H9 (cell line): ENCODE data around the gene AP1G2. TPM values are rescaled to one million over a fixed set of nuclear protein-coding genes. Genes with fewer than 3 reads are reported as not detected.

Source experiments
- DNase-seq: peaks from one replicate; pipeline ENCODE4 v3.0.0-alpha.2; 2017
- H2AFZ ChIP-seq: one replicate; pipeline ENCODE4 v1.6.1; 2013; ENCODE audit warnings: mild to moderate bottlenecking, low read length, control low read depth, moderate library complexity
- H2AK5ac ChIP-seq: 2 replicates; pipeline ENCODE4 v1.6.1; 2013; ENCODE audit warnings: low read length, control low read depth, mixed read lengths; ENCODE audit not compliant: insufficient read length
- H2BK120ac ChIP-seq: one replicate; pipeline ENCODE4 v1.6.1; 2013; ENCODE audit warnings: low read depth, mild to moderate bottlenecking, low read length, control low read depth, inconsistent platforms; ENCODE audit not compliant: poor library complexity, severe bottlenecking
- H2BK12ac ChIP-seq: 2 replicates; pipeline ENCODE4 v1.6.1; 2013; ENCODE audit warnings: low read length, control low read depth, mixed read lengths, low read depth; ENCODE audit not compliant: insufficient read length
- H2BK15ac ChIP-seq: 2 replicates; pipeline ENCODE4 v1.6.1; 2013; ENCODE audit warnings: low read depth, low read length, control low read depth
- H2BK20ac ChIP-seq: one replicate; pipeline ENCODE4 v1.6.1; 2013; ENCODE audit warnings: low read depth, mild to moderate bottlenecking, low read length, control low read depth, inconsistent platforms; ENCODE audit not compliant: poor library complexity, severe bottlenecking
- H2BK5ac ChIP-seq: 2 replicates; pipeline ENCODE4 v1.6.1; 2013; ENCODE audit warnings: low read length, control low read depth, mixed read lengths; ENCODE audit not compliant: insufficient read length
- H3K14ac ChIP-seq: 2 replicates; pipeline ENCODE4 v1.6.1; 2013; ENCODE audit warnings: low read length, control low read depth; ENCODE audit not compliant: insufficient read depth
- H3K18ac ChIP-seq: 2 replicates; pipeline ENCODE4 v1.6.1; 2013; ENCODE audit warnings: low read depth, mild to moderate bottlenecking, mixed read lengths, low read length, control low read depth; ENCODE audit not compliant: insufficient read length
- H3K23ac ChIP-seq: 2 replicates; pipeline ENCODE4 v1.6.1; 2013; ENCODE audit warnings: low read length, control low read depth, mixed read lengths, low read depth; ENCODE audit not compliant: insufficient read length
- H3K23me2 ChIP-seq: 2 replicates; pipeline ENCODE4 v1.6.1; 2013; ENCODE audit warnings: low read depth, mild to moderate bottlenecking, mixed read lengths, low read length, control low read depth; ENCODE audit not compliant: insufficient read length, poor library complexity, severe bottlenecking
- H3K27ac ChIP-seq: 2 replicates; pipeline ENCODE4 v1.5.1; 2013; ENCODE audit warnings: low read length, control low read depth, mixed read lengths, low read depth; ENCODE audit not compliant: insufficient read length
- H3K27me3 ChIP-seq: 2 replicates; pipeline ENCODE4 v1.6.1; 2013; ENCODE audit warnings: low read length, control low read depth, inconsistent platforms; ENCODE audit not compliant: insufficient read depth
- H3K4ac ChIP-seq: 2 replicates; pipeline ENCODE4 v1.6.1; 2013; ENCODE audit warnings: low read depth, mild to moderate bottlenecking, control low read depth, inconsistent platforms, low read length, moderate library complexity
- H3K4me1 ChIP-seq: 2 replicates; pipeline ENCODE4 v1.6.1; 2013; ENCODE audit warnings: low read length, control low read depth, inconsistent platforms; ENCODE audit not compliant: insufficient read depth
- H3K4me2 ChIP-seq: 2 replicates; pipeline ENCODE4 v1.6.1; 2013; ENCODE audit warnings: low read length, control low read depth, mixed read lengths; ENCODE audit not compliant: insufficient read length, insufficient read depth
- H3K56ac ChIP-seq: 2 replicates; pipeline ENCODE4 v1.6.1; 2013; ENCODE audit warnings: low read depth, mild to moderate bottlenecking, mixed read lengths, low read length, control low read depth; ENCODE audit not compliant: insufficient read length
- H3K79me1 ChIP-seq: 2 replicates; pipeline ENCODE4 v1.6.1; 2013; ENCODE audit warnings: low read depth, mild to moderate bottlenecking, moderate library complexity, low read length, control low read depth, inconsistent platforms; ENCODE audit not compliant: insufficient read depth, poor library complexity, severe bottlenecking
- H3K79me2 ChIP-seq: 2 replicates; pipeline ENCODE4 v1.6.1; 2013; ENCODE audit warnings: low read length, control low read depth, inconsistent platforms; ENCODE audit not compliant: insufficient read depth
- H3K9ac ChIP-seq: 2 replicates; pipeline ENCODE4 v1.6.1; 2013; ENCODE audit warnings: low read length, control low read depth, mixed read lengths; ENCODE audit not compliant: insufficient read length; ENCODE audit errors: extremely low read depth
- H3K9me3 ChIP-seq: one replicate; pipeline ENCODE4 v1.6.1; 2013; ENCODE audit warnings: low read depth, low read length, inconsistent platforms; ENCODE audit not compliant: control insufficient read depth
- H3T11ph ChIP-seq: one replicate; pipeline ENCODE4 v1.6.1; 2013; ENCODE audit warnings: mild to moderate bottlenecking, low read length, control low read depth, inconsistent platforms
- H4K20me1 ChIP-seq: one replicate; pipeline ENCODE4 v1.6.1; 2013; ENCODE audit not compliant: control insufficient read depth, insufficient read length, insufficient read depth
- H4K5ac ChIP-seq: 2 replicates; pipeline ENCODE4 v1.6.1; 2013; ENCODE audit warnings: low read depth, mild to moderate bottlenecking, mixed read lengths, low read length, control low read depth; ENCODE audit not compliant: insufficient read length
- H4K8ac ChIP-seq: replicated peaks from 2 replicates; pipeline ENCODE4 v1.6.1; 2013; ENCODE audit warnings: low read length, control low read depth, mixed read lengths, low read depth; ENCODE audit not compliant: insufficient read length
- H4K91ac ChIP-seq: 2 replicates; pipeline ENCODE4 v1.6.1; 2013; ENCODE audit warnings: low read depth, mild to moderate bottlenecking, moderate library complexity, mixed read lengths, low read length, control low read depth; ENCODE audit not compliant: insufficient read length
- H3K27ac Mint-ChIP-seq, 3 experiments: 2 replicates in 2 of 3; 3 replicates in 1 of 3; pipeline ENCODE4 v1.8.0; 2020 to 2021; ENCODE audit warnings: mixed read lengths in 3 of 3, mild to moderate bottlenecking in 1 of 3, moderate library complexity in 1 of 3
- H3K27me3 Mint-ChIP-seq: 2 replicates; pipeline ENCODE4 v1.8.0; 2021; ENCODE audit warnings: low read depth, mild to moderate bottlenecking, moderate library complexity, mixed read lengths
- H3K36me3 Mint-ChIP-seq, 3 experiments: 2 replicates in 2 of 3; 3 replicates in 1 of 3; pipeline ENCODE4 v1.8.0; 2020 to 2021; ENCODE audit warnings: low read depth in 3 of 3, mixed read lengths in 3 of 3; ENCODE audit not compliant: insufficient read depth in 1 of 3
- H3K4me1 Mint-ChIP-seq, 2 experiments: 2 replicates each; pipeline ENCODE4 v1.8.0; 2020; ENCODE audit warnings: mixed read lengths in 2 of 2
- H3K4me3 Mint-ChIP-seq, 2 experiments: 2 replicates in 1 of 2; 3 replicates in 1 of 2; pipeline ENCODE4 v1.8.0; 2020 to 2021; ENCODE audit warnings: mild to moderate bottlenecking in 2 of 2, mixed read lengths in 2 of 2, moderate library complexity in 1 of 2
- H3K9me3 Mint-ChIP-seq, 2 experiments: 2 replicates in 1 of 2; 3 replicates in 1 of 2; pipeline ENCODE4 v1.8.0; 2020; ENCODE audit warnings: mild to moderate bottlenecking in 2 of 2, mixed read lengths in 2 of 2, moderate library complexity in 1 of 2
- WGBS: extraction: QIAGEN DNeasy Blood & Tissue Kit; methylation state at CpG from one replicate; pipeline ENCODE4 v1.1.7; 2013; ENCODE audit warnings: missing lambda C conversion rate, low lambda C conversion rate, mixed read lengths; ENCODE audit not compliant: insufficient read length; ENCODE audit errors: extremely low coverage; 5-methylcytosine and 5-hydroxymethylcytosine counted together
- total RNA-seq: library from RNA; stranded (reverse); gene quantifications from 2 replicates; pipeline ENCODE4 v1.2.1, GENCODE V29; 2021
- TF ChIP-seq, protein P1 (sequence below): fragments of 200-600 bp; sonication (generic); conservative IDR thresholded peaks from 3 replicates; pipeline ENCODE4 v1.8.0; 2021; ENCODE audit warnings: antibody characterized with exemption, mild to moderate bottlenecking

Gene AP1G2
- total RNA-seq, 1 experiment from 2014 or later: 107 TPM

DNA sequence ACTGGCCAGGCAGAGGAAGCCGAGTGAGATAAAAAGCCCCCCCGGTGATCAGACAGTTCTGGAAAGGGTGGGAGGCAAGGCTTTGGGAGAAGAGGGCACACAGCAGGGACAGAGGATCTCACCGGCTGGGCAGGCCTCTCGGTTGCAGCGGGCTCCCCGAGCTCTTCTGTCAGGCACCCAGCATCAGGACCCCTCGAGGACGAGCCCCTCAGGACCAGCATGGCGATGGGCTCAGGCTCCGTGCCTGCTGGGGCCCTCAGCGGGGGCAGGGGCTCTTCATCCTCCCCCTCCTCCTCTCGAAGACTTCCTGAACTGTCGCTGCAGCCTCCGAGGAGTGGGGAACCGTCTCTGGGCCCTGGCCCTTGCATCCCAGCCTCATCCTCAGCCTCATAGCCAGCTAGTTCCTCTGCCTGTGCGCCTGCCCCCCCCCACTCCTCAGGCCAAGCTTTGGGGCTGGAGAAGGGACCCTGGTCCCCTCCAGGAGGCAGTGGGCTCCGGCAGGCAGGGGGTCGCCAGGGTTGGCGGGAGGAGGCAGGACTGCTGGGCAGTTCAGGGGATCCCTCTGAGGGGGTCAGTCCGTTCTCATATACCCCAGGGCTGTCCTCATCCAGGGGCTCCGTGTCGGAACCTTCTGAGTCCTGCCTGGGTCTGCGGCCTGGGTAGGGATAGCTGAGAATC is 3.4 kb upstream of the AP1G2 start:
- H4K20me1 ChIP-seq: peaks cover 5% of the 10 kb centered on the region
- no peak overlapping the region for H3K27ac ChIP-seq
- Mint-ChIP-seq H3K27me3 (peaks cover 29% of the 10 kb centered on the region), H3K9me3 (no peaks in the 10 kb centered on the region), H3K4me1 (peaks cover 42 to 46% of the 10 kb centered on the region in 2 experiments), H3K4me3 (no peak overlapping the region), H3K27ac (no peak overlapping the region), H3K36me3 (peaks cover 3 to 39% (median 30%) of the 10 kb centered on the region in 3 experiments)
- peak; percentile 17 for DNase-seq
- peaks cover 8% of the 10 kb centered on the region for H3K23me2 ChIP-seq
- no peak overlapping the region for H4K5ac ChIP-seq
- WGBS: no CpG with 5 or more reads among the region's 23 CpGs
- no peak overlapping the region for H3K56ac ChIP-seq
- no peak overlapping the region for H2BK5ac ChIP-seq
- no peaks in the 10 kb centered on the region; the same call in 1 of the 2 replicates for H3K27me3 ChIP-seq
- H2BK12ac ChIP-seq: no peak overlapping the region
- no peak overlapping the region for H4K8ac ChIP-seq
- no peak overlapping the region for H2BK15ac ChIP-seq
- H3T11ph ChIP-seq: no peak overlapping the region
- no peak overlapping the region for H3K4me2 ChIP-seq
- no peaks in the 10 kb centered on the region for H3K79me2 ChIP-seq
- H2BK120ac ChIP-seq: no peak overlapping the region
- H2AFZ ChIP-seq: no peak overlapping the region
- H3K9ac ChIP-seq: no peak overlapping the region
- H2BK20ac ChIP-seq: no peak overlapping the region
- H3K23ac ChIP-seq: no peak overlapping the region
- H3K4ac ChIP-seq: no peak overlapping the region
- H3K79me1 ChIP-seq: no peaks in the 10 kb centered on the region
- H3K14ac ChIP-seq: no peak overlapping the region; the same call in 1 of the 2 replicates
- no peak overlapping the region for H3K18ac ChIP-seq
- TF ChIP-seq, protein P1, sequence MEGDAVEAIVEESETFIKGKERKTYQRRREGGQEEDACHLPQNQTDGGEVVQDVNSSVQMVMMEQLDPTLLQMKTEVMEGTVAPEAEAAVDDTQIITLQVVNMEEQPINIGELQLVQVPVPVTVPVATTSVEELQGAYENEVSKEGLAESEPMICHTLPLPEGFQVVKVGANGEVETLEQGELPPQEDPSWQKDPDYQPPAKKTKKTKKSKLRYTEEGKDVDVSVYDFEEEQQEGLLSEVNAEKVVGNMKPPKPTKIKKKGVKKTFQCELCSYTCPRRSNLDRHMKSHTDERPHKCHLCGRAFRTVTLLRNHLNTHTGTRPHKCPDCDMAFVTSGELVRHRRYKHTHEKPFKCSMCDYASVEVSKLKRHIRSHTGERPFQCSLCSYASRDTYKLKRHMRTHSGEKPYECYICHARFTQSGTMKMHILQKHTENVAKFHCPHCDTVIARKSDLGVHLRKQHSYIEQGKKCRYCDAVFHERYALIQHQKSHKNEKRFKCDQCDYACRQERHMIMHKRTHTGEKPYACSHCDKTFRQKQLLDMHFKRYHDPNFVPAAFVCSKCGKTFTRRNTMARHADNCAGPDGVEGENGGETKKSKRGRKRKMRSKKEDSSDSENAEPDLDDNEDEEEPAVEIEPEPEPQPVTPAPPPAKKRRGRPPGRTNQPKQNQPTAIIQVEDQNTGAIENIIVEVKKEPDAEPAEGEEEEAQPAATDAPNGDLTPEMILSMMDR: no peak
- H4K91ac ChIP-seq: no peak overlapping the region
- H3K4me1 ChIP-seq: peaks cover 9% of the 10 kb centered on the region
- H3K9me3 ChIP-seq: no peaks in the 10 kb centered on the region
- H2AK5ac ChIP-seq: no peak overlapping the region
